ENCODE data around the gene DNM2. TPM values are rescaled to one million over a fixed set of nuclear protein-coding genes. Genes with fewer than 3 reads are reported as not detected.

The DNM2 gene
- total and polyA plus RNA-seq, 2 of the 13 experiments (the other 11 are each of a cell fraction or from before 2014, with no cell fraction given) = 41.7 to 59.8 TPM

DNA sequence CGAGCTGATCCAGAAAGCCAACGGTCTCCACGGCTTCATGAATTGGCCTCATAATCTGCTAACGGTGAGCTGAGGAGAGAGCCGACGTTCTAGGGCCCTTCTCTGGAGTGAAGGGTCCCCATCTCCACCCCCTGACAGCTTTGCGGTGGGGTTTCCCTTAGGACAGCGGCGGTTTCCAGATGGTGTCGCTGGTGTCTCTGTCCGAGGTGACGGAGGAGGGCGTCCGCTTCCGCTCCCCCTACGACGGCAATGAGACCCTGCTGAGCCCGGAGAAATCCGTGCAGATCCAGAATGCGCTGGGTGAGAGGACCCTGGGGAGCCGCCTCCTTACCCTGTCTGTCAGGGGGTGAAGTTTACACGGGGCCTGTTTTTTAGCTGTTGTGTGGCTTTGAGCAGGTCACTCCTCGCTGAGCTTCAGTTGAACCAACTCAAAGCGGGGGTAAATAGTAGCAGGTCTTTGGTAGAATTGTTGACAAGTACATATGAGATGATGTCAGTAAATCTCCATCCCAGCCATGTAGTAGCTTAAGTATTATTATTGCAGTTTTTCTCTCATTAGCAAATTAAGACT lies 15.8 kb upstream of the DNM2 start (continued):
- TF ChIP-seq, protein P1, sequence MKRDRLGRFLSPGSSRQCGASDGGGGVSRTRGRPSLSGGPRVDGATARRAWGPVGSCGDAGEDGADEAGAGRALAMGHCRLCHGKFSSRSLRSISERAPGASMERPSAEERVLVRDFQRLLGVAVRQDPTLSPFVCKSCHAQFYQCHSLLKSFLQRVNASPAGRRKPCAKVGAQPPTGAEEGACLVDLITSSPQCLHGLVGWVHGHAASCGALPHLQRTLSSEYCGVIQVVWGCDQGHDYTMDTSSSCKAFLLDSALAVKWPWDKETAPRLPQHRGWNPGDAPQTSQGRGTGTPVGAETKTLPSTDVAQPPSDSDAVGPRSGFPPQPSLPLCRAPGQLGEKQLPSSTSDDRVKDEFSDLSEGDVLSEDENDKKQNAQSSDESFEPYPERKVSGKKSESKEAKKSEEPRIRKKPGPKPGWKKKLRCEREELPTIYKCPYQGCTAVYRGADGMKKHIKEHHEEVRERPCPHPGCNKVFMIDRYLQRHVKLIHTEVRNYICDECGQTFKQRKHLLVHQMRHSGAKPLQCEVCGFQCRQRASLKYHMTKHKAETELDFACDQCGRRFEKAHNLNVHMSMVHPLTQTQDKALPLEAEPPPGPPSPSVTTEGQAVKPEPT (CRISPR knock-in tag; IDR thresholded peaks at IDR 0.05; ENCODE audit: low read depth) = no peak
- TF ChIP-seq ZBTB21 (CRISPR knock-in tag; IDR thresholded peaks at IDR 0.05) (no peak), ZNF83 (CRISPR knock-in tag; IDR thresholded peaks at IDR 0.05; ENCODE audit: borderline replicate concordance) (no peak), IRF2 (CRISPR knock-in tag; IDR thresholded peaks at IDR 0.05) (no peak), ZBTB42 (CRISPR knock-in tag; IDR thresholded peaks at IDR 0.05) (no peak), SIX4 (CRISPR knock-in tag; IDR thresholded peaks at IDR 0.05) (no peak), BRD4 (CRISPR knock-in tag; IDR thresholded peaks at IDR 0.05) (no peak), ZNF598 (CRISPR knock-in tag; IDR thresholded peaks at IDR 0.05; ENCODE audit: borderline replicate concordance) (no peak), SP140L (CRISPR knock-in tag; IDR thresholded peaks at IDR 0.05; ENCODE audit: borderline replicate concordance) (no peak), ASH2L (IDR thresholded peaks at IDR 0.05; ENCODE audit: insufficient read length, low read depth, low read length) (peak; percentile 12), ZNF121 (CRISPR knock-in tag; IDR thresholded peaks at IDR 0.05) (no peak)
- TF ChIP-seq, protein P2, sequence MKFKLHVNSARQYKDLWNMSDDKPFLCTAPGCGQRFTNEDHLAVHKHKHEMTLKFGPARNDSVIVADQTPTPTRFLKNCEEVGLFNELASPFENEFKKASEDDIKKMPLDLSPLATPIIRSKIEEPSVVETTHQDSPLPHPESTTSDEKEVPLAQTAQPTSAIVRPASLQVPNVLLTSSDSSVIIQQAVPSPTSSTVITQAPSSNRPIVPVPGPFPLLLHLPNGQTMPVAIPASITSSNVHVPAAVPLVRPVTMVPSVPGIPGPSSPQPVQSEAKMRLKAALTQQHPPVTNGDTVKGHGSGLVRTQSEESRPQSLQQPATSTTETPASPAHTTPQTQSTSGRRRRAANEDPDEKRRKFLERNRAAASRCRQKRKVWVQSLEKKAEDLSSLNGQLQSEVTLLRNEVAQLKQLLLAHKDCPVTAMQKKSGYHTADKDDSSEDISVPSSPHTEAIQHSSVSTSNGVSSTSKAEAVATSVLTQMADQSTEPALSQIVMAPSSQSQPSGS (CRISPR knock-in tag; IDR thresholded peaks at IDR 0.05) = no peak
- TF ChIP-seq, protein P3, sequence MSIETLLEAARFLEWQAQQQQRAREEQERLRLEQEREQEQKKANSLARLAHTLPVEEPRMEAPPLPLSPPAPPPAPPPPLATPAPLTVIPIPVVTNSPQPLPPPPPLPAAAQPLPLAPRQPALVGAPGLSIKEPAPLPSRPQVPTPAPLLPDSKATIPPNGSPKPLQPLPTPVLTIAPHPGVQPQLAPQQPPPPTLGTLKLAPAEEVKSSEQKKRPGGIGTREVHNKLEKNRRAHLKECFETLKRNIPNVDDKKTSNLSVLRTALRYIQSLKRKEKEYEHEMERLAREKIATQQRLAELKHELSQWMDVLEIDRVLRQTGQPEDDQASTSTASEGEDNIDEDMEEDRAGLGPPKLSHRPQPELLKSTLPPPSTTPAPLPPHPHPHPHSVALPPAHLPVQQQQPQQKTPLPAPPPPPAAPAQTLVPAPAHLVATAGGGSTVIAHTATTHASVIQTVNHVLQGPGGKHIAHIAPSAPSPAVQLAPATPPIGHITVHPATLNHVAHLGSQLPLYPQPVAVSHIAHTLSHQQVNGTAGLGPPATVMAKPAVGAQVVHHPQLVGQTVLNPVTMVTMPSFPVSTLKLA (IDR thresholded peaks at IDR 0.05) = no peak
- TF ChIP-seq, protein P4, sequence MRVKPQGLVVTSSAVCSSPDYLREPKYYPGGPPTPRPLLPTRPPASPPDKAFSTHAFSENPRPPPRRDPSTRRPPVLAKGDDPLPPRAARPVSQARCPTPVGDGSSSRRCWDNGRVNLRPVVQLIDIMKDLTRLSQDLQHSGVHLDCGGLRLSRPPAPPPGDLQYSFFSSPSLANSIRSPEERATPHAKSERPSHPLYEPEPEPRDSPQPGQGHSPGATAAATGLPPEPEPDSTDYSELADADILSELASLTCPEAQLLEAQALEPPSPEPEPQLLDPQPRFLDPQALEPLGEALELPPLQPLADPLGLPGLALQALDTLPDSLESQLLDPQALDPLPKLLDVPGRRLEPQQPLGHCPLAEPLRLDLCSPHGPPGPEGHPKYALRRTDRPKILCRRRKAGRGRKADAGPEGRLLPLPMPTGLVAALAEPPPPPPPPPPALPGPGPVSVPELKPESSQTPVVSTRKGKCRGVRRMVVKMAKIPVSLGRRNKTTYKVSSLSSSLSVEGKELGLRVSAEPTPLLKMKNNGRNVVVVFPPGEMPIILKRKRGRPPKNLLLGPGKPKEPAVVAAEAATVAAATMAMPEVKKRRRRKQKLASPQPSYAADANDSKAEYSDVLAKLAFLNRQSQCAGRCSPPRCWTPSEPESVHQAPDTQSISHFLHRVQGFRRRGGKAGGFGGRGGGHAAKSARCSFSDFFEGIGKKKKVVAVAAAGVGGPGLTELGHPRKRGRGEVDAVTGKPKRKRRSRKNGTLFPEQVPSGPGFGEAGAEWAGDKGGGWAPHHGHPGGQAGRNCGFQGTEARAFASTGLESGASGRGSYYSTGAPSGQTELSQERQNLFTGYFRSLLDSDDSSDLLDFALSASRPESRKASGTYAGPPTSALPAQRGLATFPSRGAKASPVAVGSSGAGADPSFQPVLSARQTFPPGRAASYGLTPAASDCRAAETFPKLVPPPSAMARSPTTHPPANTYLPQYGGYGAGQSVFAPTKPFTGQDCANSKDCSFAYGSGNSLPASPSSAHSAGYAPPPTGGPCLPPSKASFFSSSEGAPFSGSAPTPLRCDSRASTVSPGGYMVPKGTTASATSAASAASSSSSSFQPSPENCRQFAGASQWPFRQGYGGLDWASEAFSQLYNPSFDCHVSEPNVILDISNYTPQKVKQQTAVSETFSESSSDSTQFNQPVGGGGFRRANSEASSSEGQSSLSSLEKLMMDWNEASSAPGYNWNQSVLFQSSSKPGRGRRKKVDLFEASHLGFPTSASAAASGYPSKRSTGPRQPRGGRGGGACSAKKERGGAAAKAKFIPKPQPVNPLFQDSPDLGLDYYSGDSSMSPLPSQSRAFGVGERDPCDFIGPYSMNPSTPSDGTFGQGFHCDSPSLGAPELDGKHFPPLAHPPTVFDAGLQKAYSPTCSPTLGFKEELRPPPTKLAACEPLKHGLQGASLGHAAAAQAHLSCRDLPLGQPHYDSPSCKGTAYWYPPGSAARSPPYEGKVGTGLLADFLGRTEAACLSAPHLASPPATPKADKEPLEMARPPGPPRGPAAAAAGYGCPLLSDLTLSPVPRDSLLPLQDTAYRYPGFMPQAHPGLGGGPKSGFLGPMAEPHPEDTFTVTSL (CRISPR knock-in tag; IDR thresholded peaks at IDR 0.05; ENCODE audit: borderline replicate concordance) = no peak
- TF ChIP-seq, protein P5, sequence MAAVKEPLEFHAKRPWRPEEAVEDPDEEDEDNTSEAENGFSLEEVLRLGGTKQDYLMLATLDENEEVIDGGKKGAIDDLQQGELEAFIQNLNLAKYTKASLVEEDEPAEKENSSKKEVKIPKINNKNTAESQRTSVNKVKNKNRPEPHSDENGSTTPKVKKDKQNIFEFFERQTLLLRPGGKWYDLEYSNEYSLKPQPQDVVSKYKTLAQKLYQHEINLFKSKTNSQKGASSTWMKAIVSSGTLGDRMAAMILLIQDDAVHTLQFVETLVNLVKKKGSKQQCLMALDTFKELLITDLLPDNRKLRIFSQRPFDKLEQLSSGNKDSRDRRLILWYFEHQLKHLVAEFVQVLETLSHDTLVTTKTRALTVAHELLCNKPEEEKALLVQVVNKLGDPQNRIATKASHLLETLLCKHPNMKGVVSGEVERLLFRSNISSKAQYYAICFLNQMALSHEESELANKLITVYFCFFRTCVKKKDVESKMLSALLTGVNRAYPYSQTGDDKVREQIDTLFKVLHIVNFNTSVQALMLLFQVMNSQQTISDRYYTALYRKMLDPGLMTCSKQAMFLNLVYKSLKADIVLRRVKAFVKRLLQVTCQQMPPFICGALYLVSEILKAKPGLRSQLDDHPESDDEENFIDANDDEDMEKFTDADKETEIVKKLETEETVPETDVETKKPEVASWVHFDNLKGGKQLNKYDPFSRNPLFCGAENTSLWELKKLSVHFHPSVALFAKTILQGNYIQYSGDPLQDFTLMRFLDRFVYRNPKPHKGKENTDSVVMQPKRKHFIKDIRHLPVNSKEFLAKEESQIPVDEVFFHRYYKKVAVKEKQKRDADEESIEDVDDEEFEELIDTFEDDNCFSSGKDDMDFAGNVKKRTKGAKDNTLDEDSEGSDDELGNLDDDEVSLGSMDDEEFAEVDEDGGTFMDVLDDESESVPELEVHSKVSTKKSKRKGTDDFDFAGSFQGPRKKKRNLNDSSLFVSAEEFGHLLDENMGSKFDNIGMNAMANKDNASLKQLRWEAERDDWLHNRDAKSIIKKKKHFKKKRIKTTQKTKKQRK (IDR thresholded peaks at IDR 0.05; ENCODE audit: low read length) = no peak

Measured in HepG2 (cell line).